A549 (cell line): ENCODE measurements around the gene MYO6.

Experiments used
- BCL3 ChIP-seq: fragments of >200 bp; sonication (Bioruptor Twin); formaldehyde crosslinking; IDR thresholded peaks from 3 replicates; pipeline ENCODE4 v1.6.1; 2016
- CEBPB ChIP-seq, 2 experiments: fragments of >200 bp in 1 of 2; sonication (Bioruptor Twin) in 1 of 2; formaldehyde crosslinking in 1 of 2; IDR thresholded peaks; 2 replicates each; pipeline ENCODE4 v1.6.1; 2012 to 2016
- CTCF ChIP-seq: fragments of >200 bp; sonication (Bioruptor Twin); formaldehyde crosslinking; IDR thresholded peaks from 3 replicates; pipeline ENCODE4 v1.5.1; 2016
- EP300 ChIP-seq, 2 experiments: fragments of >200 bp; sonication (Bioruptor Twin); formaldehyde crosslinking; IDR thresholded peaks; 2 replicates in 1 of 2; 3 replicates in 1 of 2; pipeline ENCODE4 v1.6.1; 2016 to 2017
- JUN ChIP-seq, 2 experiments: fragments of >200 bp; sonication (Bioruptor Twin); formaldehyde crosslinking; IDR thresholded peaks; 2 replicates in 1 of 2; 3 replicates in 1 of 2; pipeline ENCODE4 v1.6.1; 2016 to 2017
- KDM5A ChIP-seq: fragments of 200-600 bp; sonication (generic); IDR thresholded peaks from 2 replicates; pipeline ENCODE4 v1.6.1; 2016; ENCODE audit warnings: antibody characterized with exemption, mild to moderate bottlenecking
- NPAS2 ChIP-seq: fragments of 250-450 bp; sonication (Bioruptor Pico); IDR thresholded peaks from 2 replicates; pipeline ENCODE4 v1.8.0; 2022; ENCODE audit warnings: mild to moderate bottlenecking, moderate library complexity, borderline replicate concordance
- PBX3 ChIP-seq: IDR thresholded peaks from 2 replicates; pipeline ENCODE4 v1.6.1; 2012
- POLR2A ChIP-seq: IDR thresholded peaks from 2 replicates; pipeline ENCODE4 v1.6.1; 2012; ENCODE audit warnings: mild to moderate bottlenecking, low read length
- REST ChIP-seq: fragments of 200-600 bp; sonication (generic); IDR thresholded peaks from 2 replicates; pipeline ENCODE4 v1.6.1; 2016; ENCODE audit warnings: antibody characterized with exemption, mild to moderate bottlenecking, moderate library complexity
- RNF2 ChIP-seq: fragments of 200-600 bp; sonication (generic); IDR thresholded peaks from 2 replicates; pipeline ENCODE4 v1.6.1; 2016; ENCODE audit warnings: low read depth, mild to moderate bottlenecking, antibody characterized with exemption, moderate library complexity, borderline replicate concordance
- ZC3H11A ChIP-seq: fragments of 450-650 bp; IDR thresholded peaks from 2 replicates; pipeline ENCODE4 v1.6.1; 2014; ENCODE audit warnings: antibody characterized with exemption, mild to moderate bottlenecking

- no peak for TF ChIP-seq KDM5A
- TF ChIP-seq ZC3H11A: no peak
- TF ChIP-seq CTCF: no peak
- TF ChIP-seq PBX3: no peak
- TF ChIP-seq RNF2: no peak
- no peak for TF ChIP-seq EP300 (IDR thresholded peaks at IDR 0.05)
- TF ChIP-seq CEBPB (IDR thresholded peaks at IDR 0.05): no peak
- TF ChIP-seq REST: no peak
- no peak for TF ChIP-seq BCL3
- TF ChIP-seq NPAS2: no peak
- no peak for TF ChIP-seq JUN (IDR thresholded peaks at IDR 0.05)
- no peak for TF ChIP-seq POLR2A
Measured at GRCh38 chr6:75941509-75941908, 192.5 kb downstream of the MYO6 start.
